Esophagus squamous epithelium (tissue), 5 donors: Measurements from ENCODE around the gene NPAS2. TPM values are rescaled to one million over a fixed set of nuclear protein-coding genes. Genes with fewer than 3 reads are reported as not detected.

Source experiments
- DNase-seq: peaks from one replicate; lab custom pipeline; 2025; lab: John Stamatoyannopoulos, UW
- H3K27ac ChIP-seq, 4 donors: fragments of 200-600 bp; sonication (generic); one replicate each; pipeline ENCODE4 v1.5.1; 2016 to 2019; ENCODE audit warnings: mild to moderate bottlenecking in 1 of 4
- H3K27me3 ChIP-seq, 4 donors: fragments of 200-600 bp; sonication (generic); 1 replicate in 3 of 4; 2 replicates in 1 of 4; pipeline versions ENCODE4 v1.5.1 to v1.6.0; 2017 to 2021; ENCODE audit warnings: antibody characterized with exemption in 1 of 4
- H3K36me3 ChIP-seq, 3 donors: fragments of 200-600 bp; sonication (generic); one replicate each; pipeline ENCODE4 v1.5.1; 2016 to 2019
- H3K4me1 ChIP-seq, 3 donors: fragments of 200-600 bp; sonication (generic); one replicate each; pipeline ENCODE4 v1.5.1; 2017 to 2019
- H3K4me3 ChIP-seq, 4 donors: fragments of 200-600 bp; sonication (generic); 1 replicate in 3 of 4; 2 replicates in 1 of 4; pipeline ENCODE4 v1.5.1; 2016 to 2019; ENCODE audit warnings: mild to moderate bottlenecking in 2 of 4, moderate library complexity in 1 of 4
- H3K9me3 ChIP-seq, 3 donors: fragments of 200-600 bp; sonication (generic); one replicate each; pipeline ENCODE4 v1.5.1; 2016 to 2019
- CTCF ChIP-seq, 6 experiments: fragments of 450-650 bp in 4 of 6; fragments of 200-600 bp in 2 of 6; sonication (generic) in 2 of 6; IDR thresholded peaks; one replicate each; pipeline ENCODE4 v1.5.1; 2016 to 2019; ENCODE audit warnings: antibody characterized with exemption in 6 of 6, mild to moderate bottlenecking in 4 of 6, moderate library complexity in 4 of 6
- POLR2A ChIP-seq, 4 donors: fragments of 450-650 bp; IDR thresholded peaks; one replicate each; pipeline ENCODE4 v1.6.1; 2017; ENCODE audit warnings: antibody characterized with exemption in 4 of 4, mild to moderate bottlenecking in 4 of 4, moderate library complexity in 3 of 4
- WGBS, 2 donors: methylation state at CpG; one replicate each; pipeline ENCODE4 v1.1.5; 2018; 5-methylcytosine and 5-hydroxymethylcytosine counted together
- intact Hi-C: fragments of 100-400 bp; cut with DNase I; formaldehyde crosslinking; loops from one replicate; pipeline ENCODE4 v1.15.0; 2022
- total RNA-seq, 4 donors: library from RNA; depleted of rRNA; stranded (reverse); fragments of >200 nt; gene quantifications; one replicate each; pipeline ENCODE4 v1.1.0, GENCODE V29; 2016
- donor health status: DM: yes; HTN: yes; CAD: no.

The NPAS2 gene
- total RNA-seq, 4 donors from 2014 or later: 29.1 to 64.2 (median 39.1) TPM

GRCh38 chr2:100824842-100825241, 4.9 kb downstream of the NPAS2 start:
- DNase-seq: no peak
- intact Hi-C loops: no loop called here
- H3K9me3 ChIP-seq: no peaks in the 10 kb centered on the region
- H3K27me3 ChIP-seq: peaks cover 0 to 9% (median 0%) of the 10 kb centered on the region in 4 donors
- H3K4me3 ChIP-seq: no peak overlapping the region
- TF ChIP-seq CTCF (IDR thresholded peaks at IDR 0.05) (no peak), POLR2A (IDR thresholded peaks at IDR 0.05) (no peak)
- peaks cover 0 to 37% (median 17%) of the 10 kb centered on the region in 3 donors for H3K4me1 ChIP-seq
- H3K36me3 ChIP-seq: no peaks in the 10 kb centered on the region
- whole genome bisulfite sequencing, 2 donors: 81 to 85% methylated on average over 5 of the region's 5 CpGs
- H3K27ac ChIP-seq: no peak overlapping the region

- TF ChIP-seq CTCF (IDR thresholded peaks at IDR 0.05): no peak
- no peak for TF ChIP-seq POLR2A (IDR thresholded peaks at IDR 0.05)
- no peak for DNase-seq
- no peaks in the 10 kb centered on the region for H3K9me3 ChIP-seq
- 75 to 83% methylated on average over 2 of the region's 2 CpGs for WGBS, 2 donors
- H3K4me3 ChIP-seq: no peak overlapping the region
- H3K27ac ChIP-seq: no peak overlapping the region
- H3K4me1 ChIP-seq: peaks cover 0 to 25% (median 15%) of the 10 kb centered on the region in 3 donors
- no peaks in the 10 kb centered on the region for H3K27me3 ChIP-seq
- no peaks in the 10 kb centered on the region for H3K36me3 ChIP-seq
- intact Hi-C loops: no loop called here
Observed at GRCh38 chr2:100826494-100826893, 6.6 kb downstream of the NPAS2 start.

- no peak for DNase-seq
- no peak overlapping the region for H3K27ac ChIP-seq
- peaks cover 0 to 17% (median 4%) of the 10 kb centered on the region in 3 donors for H3K4me1 ChIP-seq
- peaks cover 0 to 8% (median 0%) of the 10 kb centered on the region in 3 donors for H3K36me3 ChIP-seq
- no peak overlapping the region for H3K4me3 ChIP-seq
- TF ChIP-seq CTCF (IDR thresholded peaks at IDR 0.05) (no peak), POLR2A (IDR thresholded peaks at IDR 0.05) (no peak)
- no peaks in the 10 kb centered on the region for H3K27me3 ChIP-seq
- 70 to 72% methylated on average over 9 of the region's 9 CpGs for WGBS, 2 donors
- intact Hi-C loops: no loop called here
- H3K9me3 ChIP-seq: no peaks in the 10 kb centered on the region
Observed at GRCh38 chr2:100831158-100831750, 11.3 kb downstream of the NPAS2 start.

- no peak for DNase-seq
- Histone ChIP-seq H3K4me3 (no peak overlapping the region), H3K36me3 (peaks cover 0 to 8% (median 0%) of the 10 kb centered on the region in 3 donors), H3K27ac (no peak overlapping the region), H3K27me3 (no peaks in the 10 kb centered on the region), H3K4me1 (peaks cover 0 to 17% (median 4%) of the 10 kb centered on the region in 3 donors), H3K9me3 (no peaks in the 10 kb centered on the region)
- intact Hi-C loops: no loop called here
- TF ChIP-seq POLR2A (IDR thresholded peaks at IDR 0.05): no peak
- TF ChIP-seq CTCF (IDR thresholded peaks at IDR 0.05): no peak
- WGBS, 2 donors: 80 to 89% methylated on average over 1 to 4 of the region's 4 CpGs
Observed at GRCh38 chr2:100831831-100832230, 11.9 kb downstream of the NPAS2 start.

GRCh38 chr2:100832885-100833284, 12.9 kb downstream of the NPAS2 start:
- no peak overlapping the region for H3K4me3 ChIP-seq
- H3K27me3 ChIP-seq: no peaks in the 10 kb centered on the region
- H3K4me1 ChIP-seq: peaks cover 0 to 17% (median 4%) of the 10 kb centered on the region in 3 donors
- no peak for DNase-seq
- no peaks in the 10 kb centered on the region for H3K9me3 ChIP-seq
- intact Hi-C loops: no loop called here
- 58 to 65% methylated on average over 9 of the region's 9 CpGs for WGBS, 2 donors
- H3K27ac ChIP-seq: no peak overlapping the region
- H3K36me3 ChIP-seq: peaks cover 0 to 8% (median 0%) of the 10 kb centered on the region in 3 donors
- TF ChIP-seq CTCF (IDR thresholded peaks at IDR 0.05) (no peak), POLR2A (IDR thresholded peaks at IDR 0.05) (no peak)
